GM15510 (cell line): Measurements from ENCODE around the gene SPTAN1.

Source experiments
- POLR2A ChIP-seq: IDR thresholded peaks from 3 replicates; pipeline ENCODE4 v1.6.1; 2011; ENCODE audit warnings: borderline replicate concordance; ENCODE audit not compliant: insufficient read length; ENCODE audit errors: extremely low read depth

Gene SPTAN1

DNA sequence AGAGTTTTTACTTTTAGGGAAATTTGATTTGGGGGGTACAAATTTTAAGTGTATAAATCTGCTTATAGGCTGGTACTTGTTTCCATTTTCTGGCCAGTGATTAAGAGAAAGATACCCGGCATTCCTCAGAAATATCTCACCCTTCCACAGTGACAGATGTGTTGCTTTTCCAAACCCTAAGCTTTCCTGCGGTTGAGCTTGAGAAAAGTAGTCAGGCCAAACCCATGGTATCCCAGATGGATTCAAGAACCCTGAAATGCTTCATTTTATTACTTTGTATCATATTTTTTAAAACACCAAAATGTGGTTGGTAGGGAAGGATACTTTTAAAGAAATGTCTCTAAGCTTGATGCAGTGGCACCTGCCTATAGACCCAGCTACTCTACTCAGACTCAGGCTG lies 23.5 kb downstream of the SPTAN1 start:
- no peak for TF ChIP-seq POLR2A

DNA sequence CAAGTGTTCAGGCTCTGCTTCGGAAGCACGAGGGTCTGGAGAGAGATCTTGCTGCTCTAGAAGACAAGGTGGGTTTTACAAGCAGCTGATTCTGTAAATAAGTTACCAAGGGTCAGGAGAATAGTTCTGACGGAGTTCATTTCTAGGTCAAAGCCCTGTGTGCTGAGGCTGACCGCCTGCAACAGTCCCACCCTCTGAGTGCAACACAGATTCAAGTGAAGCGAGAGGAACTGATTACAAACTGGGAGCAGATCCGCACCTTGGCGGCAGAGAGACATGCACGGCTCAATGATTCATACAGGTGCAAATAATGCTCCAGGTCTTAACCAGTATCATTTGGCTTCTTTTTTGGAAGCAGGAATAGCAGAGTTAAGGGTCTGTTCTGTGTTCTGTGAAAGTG lies 24.8 kb downstream of the SPTAN1 start:
- no peak for TF ChIP-seq POLR2A

DNA sequence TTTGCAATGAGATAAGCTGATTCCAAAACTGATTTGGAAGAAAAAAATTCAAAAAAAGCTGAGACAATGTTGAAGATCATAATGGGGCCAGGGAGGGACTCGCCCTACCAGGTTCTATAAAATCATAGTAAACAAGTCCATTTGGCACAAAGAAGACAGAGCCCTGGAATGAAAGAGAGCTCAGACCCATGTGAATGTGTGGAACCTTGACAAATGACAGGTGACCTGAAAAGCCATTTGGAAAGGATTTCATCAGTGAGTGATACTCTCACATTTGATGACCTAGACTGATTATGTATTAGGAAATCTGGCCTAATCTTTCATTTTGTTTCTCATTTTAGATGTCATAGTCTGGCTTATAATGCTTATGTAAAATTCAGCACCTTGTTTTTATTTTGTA lies 26.8 kb downstream of the SPTAN1 start:
- TF ChIP-seq POLR2A = no peak

DNA sequence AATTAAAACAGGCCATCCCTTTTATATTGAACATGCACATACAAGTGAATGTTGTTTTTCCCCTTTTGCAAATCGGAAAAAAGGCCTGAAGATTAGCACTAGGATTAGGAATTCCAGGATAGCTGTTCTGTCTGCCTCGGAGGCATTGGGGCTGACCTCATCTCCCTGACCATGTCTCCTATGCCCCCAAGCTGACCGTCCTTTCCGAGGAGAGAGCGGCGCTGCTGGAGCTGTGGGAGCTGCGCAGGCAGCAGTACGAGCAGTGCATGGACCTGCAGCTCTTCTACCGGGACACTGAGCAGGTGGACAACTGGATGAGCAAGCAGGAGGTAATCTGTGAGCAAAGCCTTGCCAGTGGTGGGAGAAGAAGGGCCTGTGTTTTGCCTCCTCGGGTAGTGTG lies 28.3 kb downstream of the SPTAN1 start:
- no peak for TF ChIP-seq POLR2A

DNA sequence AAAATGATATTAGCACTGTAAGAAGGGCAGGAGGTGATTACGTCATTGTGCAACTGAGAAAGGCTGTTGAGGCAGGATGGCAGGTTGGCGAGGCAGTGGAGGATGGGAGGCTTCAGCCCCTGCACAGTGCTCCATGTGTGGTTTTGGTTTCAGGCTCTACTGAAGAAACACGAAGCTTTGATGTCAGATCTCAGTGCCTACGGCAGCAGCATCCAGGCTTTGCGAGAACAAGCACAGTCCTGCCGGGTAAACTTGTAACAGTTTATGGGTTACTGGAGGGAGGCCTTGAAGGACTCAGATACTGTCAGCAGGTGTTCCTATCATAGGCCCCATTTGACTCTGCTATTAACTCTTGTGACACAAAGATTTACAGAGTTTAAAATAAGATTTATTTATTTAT lies 35.1 kb downstream of the SPTAN1 start:
- no peak for TF ChIP-seq POLR2A

DNA sequence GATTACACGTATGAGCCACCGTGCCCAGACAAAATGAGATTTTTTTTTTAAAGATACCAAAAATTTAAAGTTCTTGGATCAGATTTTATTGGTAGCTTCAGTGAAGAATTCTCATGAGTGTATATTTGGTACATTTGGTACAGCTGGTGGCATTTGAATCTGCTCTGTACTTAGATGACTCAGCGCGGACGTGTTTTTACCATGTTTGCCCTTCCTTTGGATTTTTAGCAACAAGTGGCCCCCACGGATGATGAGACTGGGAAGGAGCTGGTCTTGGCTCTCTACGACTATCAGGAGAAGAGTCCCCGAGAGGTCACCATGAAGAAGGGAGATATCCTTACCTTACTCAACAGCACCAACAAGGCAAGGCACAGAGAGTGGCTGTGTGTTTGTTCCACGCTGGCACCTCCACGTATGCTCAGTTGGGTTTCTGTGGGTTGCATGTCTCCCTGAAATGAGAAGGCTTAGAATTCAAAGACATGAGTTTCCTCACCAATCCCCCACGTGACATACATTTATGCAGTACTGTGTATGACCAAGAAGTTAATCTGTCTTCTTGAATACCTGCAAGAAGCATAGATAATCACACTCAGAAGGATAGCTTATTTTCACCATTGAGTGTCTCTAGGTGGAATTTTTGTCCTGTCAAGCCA lies 36.3 kb downstream of the SPTAN1 start:
- TF ChIP-seq POLR2A = no peak

DNA sequence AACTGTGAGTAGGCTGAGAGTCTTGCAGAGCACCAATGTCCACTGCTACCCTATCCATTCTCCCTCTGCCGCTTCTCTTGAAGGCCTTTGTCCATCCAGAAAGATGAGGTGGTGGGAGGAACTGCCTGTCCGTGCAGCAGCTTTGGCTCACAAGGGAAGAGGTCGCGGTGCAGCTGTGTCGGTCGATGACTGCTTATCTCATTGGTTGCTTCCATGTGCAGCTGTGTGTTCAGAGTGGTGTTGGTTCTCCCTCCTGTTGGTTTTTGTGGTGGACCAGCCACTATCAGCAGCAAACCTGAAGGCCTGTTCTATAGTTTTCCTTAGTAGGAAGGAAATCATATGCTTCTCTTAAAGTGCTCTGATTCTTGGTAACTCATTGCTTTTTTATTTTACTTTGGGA lies 40.7 kb downstream of the SPTAN1 start:
- TF ChIP-seq POLR2A = no peak

DNA sequence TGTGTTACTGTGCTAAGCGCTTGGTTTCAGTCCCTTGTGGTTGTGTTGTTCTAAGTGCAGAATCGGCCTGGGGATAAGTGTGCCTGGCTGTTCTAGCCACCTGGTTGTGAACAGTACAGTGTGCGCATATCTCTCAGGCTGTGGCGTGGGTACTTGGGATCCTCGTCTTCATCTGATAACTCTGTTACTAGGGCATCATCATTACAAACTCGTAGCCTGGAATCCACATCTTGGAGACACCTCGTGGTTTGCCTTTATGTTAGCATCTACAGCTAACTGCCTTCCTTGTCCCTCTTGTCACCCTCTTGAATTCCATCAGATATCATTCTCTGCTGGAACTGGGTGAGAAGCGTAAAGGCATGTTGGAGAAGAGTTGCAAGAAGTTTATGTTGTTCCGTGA lies 41.5 kb downstream of the SPTAN1 start:
- no peak for TF ChIP-seq POLR2A

DNA sequence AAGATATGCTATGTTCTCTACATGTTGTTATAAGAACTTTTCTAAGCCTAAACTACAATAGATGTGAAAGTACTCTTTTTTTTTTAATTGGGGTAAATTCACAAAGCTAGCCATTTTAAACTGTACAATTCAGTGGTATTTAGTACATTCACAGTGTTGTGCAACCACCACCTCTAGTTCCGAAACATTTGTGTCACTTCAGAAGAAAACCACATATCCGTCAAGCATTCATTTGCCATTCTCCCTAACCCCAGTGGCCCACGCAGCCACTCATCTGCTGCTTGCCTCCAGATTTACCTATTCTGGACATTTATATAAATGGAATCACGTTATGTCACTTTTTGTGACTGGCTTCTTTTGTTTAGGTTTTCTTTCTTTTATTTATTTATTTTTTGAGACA lies 43.1 kb downstream of the SPTAN1 start:
- no peak for TF ChIP-seq POLR2A

DNA sequence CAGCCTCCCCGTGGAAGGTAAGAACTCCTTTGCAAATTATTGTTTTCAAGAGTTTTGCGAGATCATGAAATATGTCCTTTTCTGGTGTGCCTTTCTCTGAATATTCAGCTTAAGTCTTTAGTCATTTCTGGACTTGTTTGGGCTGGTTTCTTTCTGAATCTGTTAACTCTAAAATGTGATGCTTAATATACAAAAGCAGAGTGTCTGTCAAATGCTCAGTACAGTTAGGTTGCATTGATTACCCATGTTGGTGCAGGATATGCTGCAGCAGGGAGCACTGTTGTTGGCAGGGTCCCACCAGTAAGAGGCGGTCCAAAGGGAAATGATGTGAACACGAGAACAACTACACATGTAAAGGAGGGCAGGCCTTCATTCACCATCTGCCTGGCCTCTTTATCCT lies 47.7 kb downstream of the SPTAN1 start:
- no peak for TF ChIP-seq POLR2A

DNA sequence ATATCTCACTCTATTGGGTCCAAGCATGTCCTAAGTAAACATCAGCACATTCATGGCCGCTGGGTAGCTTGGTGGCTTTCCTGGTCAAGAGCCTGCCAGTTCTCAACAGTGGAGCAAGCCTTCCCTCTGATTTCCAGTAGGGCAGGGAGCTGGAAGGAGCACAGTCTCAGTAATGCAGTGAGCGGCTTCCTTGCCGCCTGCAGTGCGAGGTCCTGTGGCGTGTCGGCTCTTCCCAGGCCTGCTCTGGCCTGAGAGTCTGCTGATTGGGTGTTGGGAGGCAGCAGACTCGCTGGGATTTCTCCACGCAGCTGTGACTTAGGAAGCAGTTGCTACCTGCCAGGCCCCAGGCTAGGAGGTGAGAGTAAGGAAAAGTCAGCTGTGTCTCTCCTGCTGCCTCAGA lies 51.3 kb downstream of the SPTAN1 start:
- TF ChIP-seq POLR2A = no peak

DNA sequence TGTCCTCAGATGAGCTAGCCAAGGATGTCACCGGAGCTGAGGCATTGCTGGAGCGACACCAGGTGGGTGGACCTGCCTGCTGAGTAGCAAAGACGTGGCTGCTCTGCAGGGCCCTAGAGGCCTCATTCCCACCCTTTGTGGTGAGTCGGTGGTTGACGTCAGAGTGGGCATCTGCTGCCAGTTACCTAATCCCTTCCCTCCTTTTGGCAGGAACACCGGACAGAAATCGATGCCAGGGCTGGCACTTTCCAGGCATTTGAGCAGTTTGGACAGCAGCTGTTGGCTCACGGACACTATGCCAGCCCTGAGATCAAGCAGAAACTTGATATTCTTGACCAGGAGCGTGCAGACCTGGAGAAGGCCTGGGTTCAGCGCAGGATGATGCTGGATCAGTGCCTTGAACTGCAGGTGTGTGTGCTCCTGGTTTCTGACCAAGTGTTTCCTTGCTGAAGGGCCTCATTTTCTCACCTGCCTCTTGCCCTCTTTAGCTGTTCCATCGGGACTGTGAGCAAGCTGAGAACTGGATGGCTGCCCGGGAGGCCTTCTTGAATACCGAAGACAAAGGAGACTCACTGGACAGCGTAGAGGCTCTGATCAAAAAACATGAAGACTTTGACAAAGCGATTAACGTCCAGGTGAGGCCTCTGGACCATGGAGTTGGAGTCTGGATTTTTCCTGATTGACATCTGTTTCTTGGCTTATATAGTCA lies 55.4 kb downstream of the SPTAN1 start:
- TF ChIP-seq POLR2A = no peak

DNA sequence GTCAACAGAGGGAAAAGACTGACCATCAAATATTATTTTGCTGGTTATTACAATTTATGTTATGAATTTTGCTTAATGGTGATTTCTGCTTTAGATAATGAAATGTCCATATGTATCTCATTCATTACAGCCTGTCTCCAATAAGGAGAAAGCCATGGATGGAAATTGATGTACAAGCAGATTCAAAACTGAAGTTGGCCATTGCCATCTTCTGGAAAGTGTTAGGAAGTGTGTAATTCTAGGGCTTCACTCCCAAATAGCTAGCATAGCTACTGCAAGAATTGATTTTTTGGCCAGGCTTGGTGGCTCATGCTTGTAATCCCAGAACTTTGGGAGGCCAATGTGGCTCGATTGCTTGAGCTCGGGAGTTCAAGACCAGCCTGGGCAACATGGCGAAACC lies 58.5 kb downstream of the SPTAN1 start:
- TF ChIP-seq POLR2A = no peak

DNA sequence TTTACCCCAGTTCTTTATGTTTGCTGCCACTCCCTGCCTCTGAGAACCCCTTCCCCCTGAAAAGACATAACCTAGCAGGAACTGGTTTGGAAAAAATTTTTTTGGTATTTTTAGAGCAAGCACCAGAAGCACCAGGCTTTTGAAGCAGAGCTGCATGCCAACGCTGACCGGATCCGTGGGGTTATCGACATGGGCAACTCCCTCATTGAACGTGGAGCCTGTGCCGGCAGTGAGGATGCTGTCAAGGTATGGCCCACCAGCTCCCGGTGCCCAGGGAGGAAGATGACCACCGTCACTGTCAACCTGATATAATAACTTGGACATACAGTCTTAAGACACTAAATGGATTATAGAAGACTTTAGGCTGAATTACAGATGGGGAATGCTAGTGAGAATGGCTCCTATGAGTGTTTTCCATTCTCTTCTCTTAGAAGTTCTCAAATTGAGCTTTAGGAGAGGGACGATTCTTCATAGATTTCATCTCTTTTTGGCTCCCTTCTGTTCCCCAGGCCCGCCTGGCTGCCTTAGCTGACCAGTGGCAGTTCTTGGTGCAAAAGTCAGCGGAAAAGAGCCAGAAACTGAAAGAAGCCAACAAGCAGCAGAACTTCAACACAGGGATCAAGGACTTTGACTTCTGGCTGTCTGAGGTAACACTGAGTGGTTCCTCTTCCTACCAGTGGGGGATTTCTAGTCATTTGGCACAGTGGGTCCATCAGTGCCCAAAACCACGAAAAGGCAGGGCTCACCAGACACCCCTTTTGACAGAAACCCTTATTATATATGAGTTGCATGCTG lies 59.4 kb downstream of the SPTAN1 start:
- no peak for TF ChIP-seq POLR2A

DNA sequence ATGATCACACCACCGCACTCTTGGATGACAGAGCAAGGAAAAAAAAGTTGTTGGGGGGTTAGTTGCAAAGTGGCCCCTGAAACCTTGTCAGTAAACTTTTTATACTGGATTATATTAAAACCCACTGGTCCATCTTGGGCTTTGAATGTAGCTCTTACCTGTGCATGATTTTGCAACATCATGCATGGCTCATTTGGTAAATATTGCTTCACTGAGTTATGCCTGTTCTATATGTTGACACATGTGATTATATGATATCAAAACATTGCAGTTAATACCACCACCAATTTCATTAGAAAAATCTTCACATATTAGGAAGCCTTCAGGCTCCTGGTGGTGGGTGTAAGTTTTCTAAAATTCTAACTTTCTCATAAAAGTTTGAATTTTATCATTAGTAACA lies 62.3 kb downstream of the SPTAN1 start:
- TF ChIP-seq POLR2A = no peak

DNA sequence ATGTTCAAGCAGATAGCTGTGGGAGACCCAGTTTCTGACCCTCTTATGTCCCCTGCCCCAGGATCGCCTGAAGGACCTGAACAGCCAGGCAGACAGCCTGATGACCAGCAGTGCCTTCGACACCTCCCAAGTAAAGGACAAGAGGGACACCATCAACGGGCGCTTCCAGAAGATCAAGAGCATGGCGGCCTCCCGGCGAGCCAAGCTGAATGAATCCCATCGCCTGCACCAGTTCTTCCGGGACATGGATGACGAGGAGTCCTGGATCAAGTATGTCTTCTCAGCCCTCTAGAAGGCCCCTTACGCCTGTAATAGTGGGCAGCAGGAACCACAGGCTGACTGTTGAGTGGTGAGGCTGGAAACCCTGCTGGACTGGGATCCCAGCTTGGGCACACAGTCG lies 63.2 kb downstream of the SPTAN1 start:
- no peak for TF ChIP-seq POLR2A

DNA sequence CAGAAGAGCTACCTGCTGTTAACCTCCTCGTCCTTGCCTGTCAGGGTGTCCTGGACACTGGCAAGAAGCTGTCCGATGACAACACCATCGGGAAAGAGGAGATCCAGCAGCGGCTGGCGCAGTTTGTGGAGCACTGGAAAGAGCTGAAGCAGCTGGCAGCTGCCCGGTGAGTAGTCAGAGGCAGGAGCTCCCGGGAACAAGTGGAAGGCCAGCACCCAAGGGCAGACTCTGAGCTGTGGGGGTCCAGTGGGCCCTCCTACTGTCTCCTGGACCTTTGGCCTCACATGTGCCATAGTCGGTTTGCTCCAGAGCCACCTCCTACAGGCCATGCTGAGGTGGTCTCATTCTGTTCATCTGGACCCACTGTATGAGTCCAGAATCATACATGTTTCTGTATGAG lies 65.6 kb downstream of the SPTAN1 start:
- no peak for TF ChIP-seq POLR2A

DNA sequence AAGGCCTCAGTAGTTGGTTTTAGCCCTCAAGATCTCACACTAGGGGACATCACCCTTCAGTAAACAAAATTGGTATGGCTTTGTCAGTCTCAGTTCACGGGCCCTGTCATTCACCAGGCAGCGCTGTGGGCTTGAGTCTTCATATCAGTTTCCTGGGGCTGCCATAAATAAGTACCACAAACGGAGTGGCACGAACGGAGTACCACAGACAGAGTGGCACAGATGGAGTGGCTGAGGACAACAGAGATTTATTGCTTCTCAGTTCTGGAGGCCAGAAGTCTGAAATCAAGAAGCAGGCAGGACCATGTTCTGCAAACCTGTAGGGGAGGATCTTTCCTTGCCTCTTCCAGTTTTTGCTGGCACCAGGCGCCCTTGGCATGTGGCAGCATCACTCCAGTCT lies 66.7 kb downstream of the SPTAN1 start:
- TF ChIP-seq POLR2A = no peak
